Right lobe of liver (tissue), 6 donors: Measurements from ENCODE around the gene CAPN2. TPM values are rescaled to one million over a fixed set of nuclear protein-coding genes. Genes with fewer than 3 reads are reported as not detected.

Source experiments
- ATAC-seq, 4 donors: fragments of 200-7000 bp; cut with Tn5 transposase; one replicate each; pipeline ENCODE4 v1.9.1; 2020; ENCODE audit warnings: mild to moderate bottlenecking in 4 of 4, moderate library complexity in 4 of 4
- DNase-seq, 3 donors: peaks; one replicate each; pipeline ENCODE4 v3.0.0-alpha.2; 2020
- H3K27ac ChIP-seq, 3 donors: fragments of 200-600 bp; one replicate each; pipeline ENCODE4 v1.8.0; 2022
- H3K27me3 ChIP-seq, 2 donors: fragments of 200-600 bp; one replicate each; pipeline ENCODE4 v1.8.0; 2022
- H3K36me3 ChIP-seq, 4 donors: fragments of 200-600 bp; sonication (generic) in 1 of 4; one replicate each; pipeline versions ENCODE4 v1.5.1 to v1.8.0; 2017 to 2022; ENCODE audit warnings: control low read depth in 1 of 4
- H3K4me1 ChIP-seq, 4 donors: fragments of 200-600 bp; sonication (generic) in 1 of 4; one replicate each; pipeline versions ENCODE4 v1.5.1 to v1.8.0; 2017 to 2022; ENCODE audit warnings: control low read depth in 1 of 4
- H3K4me3 ChIP-seq, 3 donors: fragments of 200-600 bp; one replicate each; pipeline ENCODE4 v1.8.0; 2022
- H3K9me3 ChIP-seq, 4 donors: fragments of 200-600 bp; sonication (generic) in 1 of 4; one replicate each; pipeline versions ENCODE4 v1.5.1 to v1.8.0; 2017 to 2022; ENCODE audit warnings: control low read depth in 1 of 4
- POLR2A ChIP-seq: fragments of 450-650 bp; IDR thresholded peaks from one replicate; pipeline ENCODE4 v1.6.1; 2017; ENCODE audit warnings: antibody characterized with exemption, mild to moderate bottlenecking
- WGBS: methylation state at CpG from one replicate; pipeline ENCODE4 v1.1.6; 2018; ENCODE audit warnings: low coverage, low lambda C conversion rate; ENCODE audit not compliant: insufficient coverage; ENCODE audit errors: missing lambda C conversion rate; 5-methylcytosine and 5-hydroxymethylcytosine counted together
- intact Hi-C, 2 donors: fragments of 100-400 bp; cut with DNase I; formaldehyde crosslinking; loops; one replicate each; pipeline versions ENCODE4 v1.11.2 to v1.14.1; 2022
- total RNA-seq, 6 experiments: library from RNA; depleted of rRNA in 2 of 6; stranded (reverse); fragments of >200 nt in 2 of 6; fragmentation: NEBNext Ultra II Directional in 3 of 6; extraction: Animal tissue kit (Norgen Biotek cat#: 25700) in 3 of 6; gene quantifications; one replicate each; pipeline versions ENCODE4 v1.1.0 to v1.2.4, GENCODE V29; 2016 to 2023
- TF ChIP-seq, protein P1 (sequence below), 4 donors: fragments of 200-600 bp in 3 of 4; fragments of 450-650 bp in 1 of 4; IDR thresholded peaks; one replicate each; pipeline versions ENCODE4 v1.5.1 to v1.8.0; 2016 to 2022; ENCODE audit warnings: antibody characterized with exemption in 4 of 4, mild to moderate bottlenecking in 2 of 4
- donor health status: DM: no; HTN: yes; CAD: no.
- donor health status: DM: no; HTN: no; CAD: no.
- donor health status: DM: no; HTN: no; CAD: no.
- donor health status: DM: no; HTN: yes; CAD: no.
- donor health status: DM: no; HTN: yes; CAD: no.

CAPN2 gene
- total RNA-seq, 6 experiments from 2014 or later: 17.5 to 53.1 (median 33.1) TPM

DNA sequence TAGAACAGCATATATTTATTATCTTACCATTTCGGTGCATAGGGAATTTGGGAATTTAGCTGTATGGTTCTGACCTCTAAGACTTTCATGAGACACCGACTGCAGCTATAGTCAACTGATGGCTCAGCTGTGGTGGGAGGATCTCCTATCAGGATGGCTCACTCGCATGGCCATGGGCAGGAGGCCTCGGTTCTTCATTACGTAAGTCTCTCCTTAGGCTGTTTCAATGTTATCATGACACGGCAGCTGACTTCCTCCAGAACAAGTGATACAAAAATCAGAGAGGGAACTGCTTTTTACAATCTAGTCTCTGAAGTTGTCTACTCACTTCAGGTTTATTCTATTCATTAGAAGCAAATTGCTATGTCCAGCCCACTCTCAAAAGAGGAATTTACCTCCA, 33.5 kb upstream of the CAPN2 start:
- Histone ChIP-seq H3K4me3 (no peak overlapping the region), H3K36me3 (no peaks in the 10 kb centered on the region), H3K9me3 (no peaks in the 10 kb centered on the region), H3K4me1 (no peaks in the 10 kb centered on the region), H3K27me3 (no peaks in the 10 kb centered on the region), H3K27ac (no peak overlapping the region)
- TF ChIP-seq POLR2A: no peak
- TF ChIP-seq, protein P1, sequence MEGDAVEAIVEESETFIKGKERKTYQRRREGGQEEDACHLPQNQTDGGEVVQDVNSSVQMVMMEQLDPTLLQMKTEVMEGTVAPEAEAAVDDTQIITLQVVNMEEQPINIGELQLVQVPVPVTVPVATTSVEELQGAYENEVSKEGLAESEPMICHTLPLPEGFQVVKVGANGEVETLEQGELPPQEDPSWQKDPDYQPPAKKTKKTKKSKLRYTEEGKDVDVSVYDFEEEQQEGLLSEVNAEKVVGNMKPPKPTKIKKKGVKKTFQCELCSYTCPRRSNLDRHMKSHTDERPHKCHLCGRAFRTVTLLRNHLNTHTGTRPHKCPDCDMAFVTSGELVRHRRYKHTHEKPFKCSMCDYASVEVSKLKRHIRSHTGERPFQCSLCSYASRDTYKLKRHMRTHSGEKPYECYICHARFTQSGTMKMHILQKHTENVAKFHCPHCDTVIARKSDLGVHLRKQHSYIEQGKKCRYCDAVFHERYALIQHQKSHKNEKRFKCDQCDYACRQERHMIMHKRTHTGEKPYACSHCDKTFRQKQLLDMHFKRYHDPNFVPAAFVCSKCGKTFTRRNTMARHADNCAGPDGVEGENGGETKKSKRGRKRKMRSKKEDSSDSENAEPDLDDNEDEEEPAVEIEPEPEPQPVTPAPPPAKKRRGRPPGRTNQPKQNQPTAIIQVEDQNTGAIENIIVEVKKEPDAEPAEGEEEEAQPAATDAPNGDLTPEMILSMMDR (IDR thresholded peaks at IDR 0.05): no peak
- no peak for DNase-seq
- WGBS: 63% methylated on average over 6 of the region's 6 CpGs
- intact Hi-C loops: no loop called here
- ATAC-seq: peak in 1 of 4 donors; percentile 34

DNA sequence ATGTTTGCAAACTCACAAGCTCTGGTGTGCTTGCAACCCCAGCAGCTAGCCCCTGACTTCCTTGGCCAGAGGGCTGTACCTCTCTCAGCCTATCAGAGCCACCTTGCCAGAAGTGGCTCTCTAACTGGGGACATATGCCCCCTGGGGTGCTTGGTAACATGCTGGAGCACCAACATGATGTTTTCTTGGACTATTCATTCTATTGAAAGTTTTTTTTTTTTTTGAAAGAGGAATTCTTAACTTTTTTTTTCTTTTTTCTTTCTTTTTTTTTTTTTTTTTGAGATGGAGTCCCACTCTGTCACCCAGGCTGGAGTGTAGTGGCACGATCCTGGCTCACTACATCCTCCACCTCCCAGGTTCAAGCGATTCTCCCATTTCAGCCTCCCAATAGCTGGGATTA, 32.2 kb upstream of the CAPN2 start:
- no peak overlapping the region for H3K4me3 ChIP-seq
- intact Hi-C loops: no loop called here
- no peak for ATAC-seq
- H3K4me1 ChIP-seq: no peaks in the 10 kb centered on the region
- H3K36me3 ChIP-seq: no peaks in the 10 kb centered on the region
- WGBS: no CpG with 5 or more reads among the region's 2 CpGs
- H3K27ac ChIP-seq: no peak overlapping the region
- no peaks in the 10 kb centered on the region for H3K27me3 ChIP-seq
- no peaks in the 10 kb centered on the region for H3K9me3 ChIP-seq
- TF ChIP-seq, protein P1 (IDR thresholded peaks at IDR 0.05): no peak
- TF ChIP-seq POLR2A: no peak
- DNase-seq: no peak

DNA sequence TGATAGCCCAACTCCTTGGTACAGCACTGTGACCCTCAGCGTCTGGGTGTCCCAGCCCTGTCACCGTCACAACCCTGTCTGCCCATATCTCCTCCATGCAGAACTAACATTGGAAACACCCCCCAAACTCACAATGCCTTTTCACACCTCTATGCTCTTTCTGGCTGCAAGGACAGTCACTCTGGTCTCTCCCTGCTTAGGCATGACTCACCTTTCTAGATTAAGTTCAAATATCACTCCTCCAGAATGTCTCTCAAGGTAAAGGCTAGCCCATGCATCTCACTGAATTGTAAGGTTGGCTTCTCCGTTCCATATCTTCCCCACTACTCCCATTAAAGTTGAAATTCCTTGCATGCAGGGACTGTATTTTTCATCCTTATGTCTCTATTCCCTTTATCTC, 29.8 kb upstream of the CAPN2 start:
- Histone ChIP-seq H3K9me3 (no peaks in the 10 kb centered on the region), H3K27ac (no peak overlapping the region), H3K4me3 (no peak overlapping the region), H3K36me3 (no peaks in the 10 kb centered on the region), H3K4me1 (no peaks in the 10 kb centered on the region), H3K27me3 (no peaks in the 10 kb centered on the region)
- intact Hi-C loops: no loop called here
- ATAC-seq: no peak
- WGBS: 72% methylated on average over 3 of the region's 3 CpGs
- TF ChIP-seq, protein P1 (IDR thresholded peaks at IDR 0.05): no peak
- DNase-seq: no peak

DNA sequence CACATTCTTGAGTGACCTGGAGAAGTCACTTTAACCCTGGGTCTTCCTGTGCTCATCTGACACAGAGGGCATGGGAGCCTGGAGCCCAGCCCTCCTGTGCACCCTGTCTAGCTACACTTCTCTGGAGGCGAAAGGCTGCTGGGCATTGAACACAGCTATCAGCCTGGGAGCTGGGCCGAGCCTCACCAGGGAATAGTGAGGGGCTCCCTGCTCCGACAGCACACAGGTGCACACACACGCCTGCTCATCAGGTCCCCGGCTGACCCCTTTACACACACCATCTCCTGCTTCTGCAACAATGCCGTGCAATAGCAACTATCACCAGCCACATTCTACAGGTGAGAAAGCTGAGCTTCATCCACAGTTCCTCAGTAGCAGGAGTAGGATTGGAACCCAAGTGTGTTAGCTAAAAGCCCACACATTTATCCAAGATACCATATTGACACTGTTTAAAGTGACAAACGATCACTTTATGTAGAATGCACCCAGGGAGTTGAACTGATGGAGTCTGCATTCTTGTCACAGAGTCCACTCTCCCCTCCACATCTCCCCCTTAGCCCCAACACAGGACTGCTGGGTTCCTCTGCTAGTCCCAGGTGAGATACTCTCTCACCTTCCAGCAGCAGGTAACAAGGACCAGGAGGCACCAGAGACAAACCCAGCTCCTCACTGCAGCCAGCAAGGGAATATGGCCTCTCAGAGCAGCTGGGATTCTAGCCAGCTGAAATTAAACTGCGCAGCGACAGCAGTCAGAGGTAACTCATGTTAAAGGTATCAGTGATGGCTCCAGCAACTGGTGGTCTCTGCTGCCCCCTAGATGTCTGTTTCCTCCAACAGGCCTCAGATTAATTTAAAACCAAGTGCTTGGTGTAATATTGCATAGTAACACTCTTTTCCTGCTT, 28.5 kb upstream of the CAPN2 start:
- Histone ChIP-seq H3K4me3 (no peak overlapping the region), H3K36me3 (no peaks in the 10 kb centered on the region), H3K27me3 (no peaks in the 10 kb centered on the region), H3K27ac (no peak overlapping the region), H3K9me3 (no peaks in the 10 kb centered on the region), H3K4me1 (no peaks in the 10 kb centered on the region)
- 75% methylated on average over 2 of the region's 9 CpGs for WGBS
- intact Hi-C loops: no loop called here
- ATAC-seq (peak; percentile 83 to 96 (median 85)), DNase-seq (peak; percentile 50 to 58 (median 57))
- TF ChIP-seq POLR2A: no peak
- TF ChIP-seq, protein P1 (IDR thresholded peaks at IDR 0.05): peak; percentile 59 to 87 (median 65)
